Erythroblast (primary cell): ENCODE measurements around the gene ANKRD49.

Experiments
- GATA1 ChIP-seq: IDR thresholded peaks from 2 replicates; pipeline ENCODE4 v1.6.1; 2011; ENCODE audit warnings: low read depth, mild to moderate bottlenecking, control low read depth, low read length, moderate library complexity
- POLR2A ChIP-seq: IDR thresholded peaks from 2 replicates; pipeline ENCODE4 v1.6.1; 2011; ENCODE audit warnings: mild to moderate bottlenecking, low read length

DNA sequence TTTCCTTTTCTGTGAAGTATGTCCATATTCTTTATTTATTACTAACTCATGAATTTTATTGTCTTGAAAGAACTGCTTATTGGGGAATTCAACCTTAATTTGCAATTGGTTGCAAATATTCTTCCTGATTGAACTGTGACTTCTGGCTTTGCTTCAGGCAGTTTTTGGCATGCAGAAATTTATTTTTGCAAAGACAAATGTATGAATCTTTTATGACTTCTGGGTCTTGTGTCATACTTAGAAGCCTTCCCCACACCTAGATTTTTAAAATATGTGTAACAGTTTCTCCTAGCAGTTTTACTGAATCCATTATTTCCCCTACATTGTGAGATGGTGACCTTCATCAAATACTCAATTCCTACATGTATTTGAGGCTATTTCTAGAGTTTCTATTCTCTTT, 12.4 kb upstream of the ANKRD49 start:
- TF ChIP-seq POLR2A (no peak), GATA1 (no peak)
